HG02759 (cell line): ENCODE data around the gene PRSS8.

ENCODE experiments used
- ATAC-seq: cut with Tn5 transposase; IDR thresholded peaks from one replicate; pipeline ENCODE4 v1.9.1; 2021; ENCODE audit warnings: mild to moderate bottlenecking, moderate library complexity; ENCODE audit not compliant: unreplicated experiment

Gene PRSS8

DNA sequence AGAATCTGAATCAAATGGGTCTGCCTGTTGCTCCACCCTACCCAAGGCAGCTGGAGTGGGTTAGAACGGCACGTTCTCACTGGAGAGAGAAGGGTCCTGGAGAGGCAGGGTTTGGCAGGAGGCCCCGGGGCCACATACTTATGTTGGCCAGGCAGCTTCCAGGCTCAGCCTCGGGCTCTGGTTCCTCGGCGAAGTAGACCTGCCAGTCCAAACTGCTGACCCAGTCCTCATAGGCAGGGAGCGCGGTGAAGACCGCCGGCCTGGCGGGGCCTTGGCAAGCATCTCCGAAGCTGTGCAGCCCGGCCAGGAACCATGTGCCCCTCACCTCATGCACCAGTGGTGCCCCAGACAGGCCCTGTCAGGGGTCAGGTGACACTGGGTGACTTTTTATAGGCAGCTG lies 51.5 kb downstream of the PRSS8 start:
- ATAC-seq, result no peak

DNA sequence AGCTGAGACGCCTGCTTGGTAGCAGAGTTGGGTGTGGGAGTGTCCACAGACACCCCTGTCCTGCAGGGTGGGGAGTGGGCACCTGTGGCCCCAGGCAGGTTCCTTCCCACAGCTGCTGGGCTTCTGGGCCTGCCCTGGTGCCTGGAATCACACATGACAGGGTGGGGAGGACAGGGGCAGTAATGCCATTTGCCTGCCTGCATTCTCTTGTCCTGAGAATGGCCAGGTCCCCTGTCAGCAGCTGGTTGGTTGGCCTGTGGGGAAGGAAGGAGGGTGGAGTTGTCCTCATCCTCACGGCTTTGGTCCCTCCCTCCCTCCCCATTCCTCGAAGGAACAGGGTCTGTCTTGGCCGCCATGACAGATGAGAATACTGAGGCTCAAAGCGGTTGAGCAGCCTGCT lies 52.0 kb downstream of the PRSS8 start:
- ATAC-seq, result no peak

DNA sequence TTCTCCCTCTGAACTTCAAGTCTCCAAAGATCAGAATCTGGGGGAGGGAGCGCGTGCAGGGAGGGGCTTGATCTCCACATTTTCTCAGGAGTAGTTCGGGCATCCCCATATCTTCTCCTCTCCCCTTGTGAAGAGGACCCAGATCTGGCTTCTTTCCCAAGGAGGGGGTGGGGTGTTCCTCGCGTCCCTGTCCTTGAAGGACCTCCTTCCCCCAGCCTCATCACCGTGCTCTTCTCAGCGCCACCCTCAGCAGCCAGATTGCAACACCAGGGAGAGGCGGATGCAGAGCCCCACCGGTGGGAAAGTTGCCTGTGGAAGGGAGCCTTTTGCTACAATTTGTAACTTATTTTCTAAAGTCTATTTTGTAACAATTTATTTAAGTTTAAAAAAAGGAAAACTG lies 52.4 kb downstream of the PRSS8 start:
- no peak for ATAC-seq

DNA sequence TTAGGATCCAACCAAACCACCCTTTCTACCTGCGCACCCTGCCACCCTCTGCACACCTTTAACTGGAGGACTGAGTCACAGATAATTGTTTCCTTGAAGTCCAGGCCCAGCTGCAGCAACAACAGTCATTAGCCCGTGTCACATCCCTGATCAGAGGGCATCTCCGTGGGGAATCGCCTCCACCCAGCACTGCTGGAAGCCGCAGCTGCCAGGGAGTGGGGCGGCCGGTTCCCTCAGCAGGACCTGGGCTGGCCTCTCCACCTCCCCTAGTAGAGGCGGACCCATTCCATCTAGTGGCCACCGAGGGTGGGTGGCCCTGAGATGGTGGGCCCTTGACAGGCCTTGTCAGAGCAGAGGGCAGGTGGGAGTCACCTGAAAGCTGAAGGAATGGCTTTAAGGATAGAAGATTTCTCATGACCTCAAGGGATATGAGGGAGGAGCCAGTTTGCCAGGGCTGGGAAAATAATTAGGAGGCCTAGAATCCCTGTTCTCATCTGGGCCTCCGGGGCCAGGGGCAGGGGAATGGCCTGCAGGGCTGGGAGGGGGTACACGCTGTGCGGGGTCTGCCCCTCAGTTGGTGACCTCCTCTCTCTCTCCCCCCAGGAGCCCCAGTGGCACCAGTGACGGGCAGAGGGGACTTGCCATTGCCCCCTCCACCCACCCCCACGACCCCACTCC lies 53.0 kb downstream of the PRSS8 start:
- no peak for ATAC-seq
